C4-2B (cell line): ENCODE results near the gene DNAH2.

Experiments
- H3K27ac ChIP-seq: fragments of 450-650 bp; 2 replicates; pipeline ENCODE4 v1.5.1; 2017
- ZFX ChIP-seq: fragments of 450-650 bp; IDR thresholded peaks from 2 replicates; pipeline ENCODE4 v1.6.1; 2017
- TF ChIP-seq, protein P1 (sequence below): fragments of 450-650 bp; conservative IDR thresholded peaks from 2 replicates; pipeline ENCODE4 v1.5.1; 2017; ENCODE audit warnings: mild to moderate bottlenecking

The DNAH2 gene

DNA sequence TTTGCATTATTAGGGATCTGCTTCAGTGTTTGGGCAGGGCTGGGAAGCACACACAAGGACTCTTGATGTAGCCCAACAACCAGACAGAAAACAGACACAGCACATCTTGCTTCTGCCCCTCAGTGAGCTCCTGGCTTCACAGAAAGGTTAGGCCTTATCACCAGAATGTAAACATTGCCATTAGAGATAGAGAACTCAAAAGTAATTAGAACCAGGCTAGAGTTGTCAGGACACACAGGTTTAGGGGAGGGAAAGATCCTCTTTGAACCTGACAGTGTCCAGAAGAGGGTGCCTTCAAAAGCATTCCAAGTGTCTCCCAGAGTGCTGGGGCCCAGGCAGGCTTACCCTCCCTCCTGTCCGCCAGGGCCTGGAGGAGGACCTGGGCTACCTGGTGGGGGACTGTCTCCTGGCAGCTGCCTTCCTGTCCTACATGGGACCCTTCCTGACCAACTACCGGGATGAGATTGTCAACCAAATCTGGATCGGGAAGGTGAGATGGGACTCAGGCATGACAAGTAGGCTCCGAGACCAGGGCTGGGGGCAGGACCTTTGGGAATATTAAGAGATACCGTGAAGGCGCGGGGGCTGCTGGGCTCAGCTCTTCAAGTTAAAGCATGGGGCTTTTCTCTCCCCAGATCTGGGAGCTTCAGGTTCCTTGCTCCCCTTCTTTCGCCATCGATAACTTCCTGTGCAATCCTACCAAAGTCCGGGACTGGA lies 99.5 kb downstream of the DNAH2 start:
- no peak overlapping the region for H3K27ac ChIP-seq
- TF ChIP-seq ZFX: no peak
- TF ChIP-seq, protein P1, sequence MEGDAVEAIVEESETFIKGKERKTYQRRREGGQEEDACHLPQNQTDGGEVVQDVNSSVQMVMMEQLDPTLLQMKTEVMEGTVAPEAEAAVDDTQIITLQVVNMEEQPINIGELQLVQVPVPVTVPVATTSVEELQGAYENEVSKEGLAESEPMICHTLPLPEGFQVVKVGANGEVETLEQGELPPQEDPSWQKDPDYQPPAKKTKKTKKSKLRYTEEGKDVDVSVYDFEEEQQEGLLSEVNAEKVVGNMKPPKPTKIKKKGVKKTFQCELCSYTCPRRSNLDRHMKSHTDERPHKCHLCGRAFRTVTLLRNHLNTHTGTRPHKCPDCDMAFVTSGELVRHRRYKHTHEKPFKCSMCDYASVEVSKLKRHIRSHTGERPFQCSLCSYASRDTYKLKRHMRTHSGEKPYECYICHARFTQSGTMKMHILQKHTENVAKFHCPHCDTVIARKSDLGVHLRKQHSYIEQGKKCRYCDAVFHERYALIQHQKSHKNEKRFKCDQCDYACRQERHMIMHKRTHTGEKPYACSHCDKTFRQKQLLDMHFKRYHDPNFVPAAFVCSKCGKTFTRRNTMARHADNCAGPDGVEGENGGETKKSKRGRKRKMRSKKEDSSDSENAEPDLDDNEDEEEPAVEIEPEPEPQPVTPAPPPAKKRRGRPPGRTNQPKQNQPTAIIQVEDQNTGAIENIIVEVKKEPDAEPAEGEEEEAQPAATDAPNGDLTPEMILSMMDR: no peak

DNA sequence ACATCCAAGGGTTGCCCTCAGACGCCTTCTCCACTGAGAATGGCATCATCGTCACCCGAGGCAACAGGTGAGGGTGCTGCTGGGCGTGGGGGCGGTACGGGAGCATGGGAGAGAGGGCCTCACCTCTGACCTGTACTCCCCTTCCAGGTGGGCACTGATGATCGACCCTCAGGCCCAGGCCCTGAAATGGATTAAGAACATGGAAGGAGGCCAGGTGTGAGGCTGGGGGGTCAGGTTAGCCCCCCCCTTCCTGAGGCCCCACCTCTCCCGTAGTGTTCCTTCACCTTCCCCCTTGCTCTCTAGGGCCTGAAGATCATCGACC lies 100.1 kb downstream of the DNAH2 start:
- TF ChIP-seq ZFX: no peak
- TF ChIP-seq, protein P1: no peak
- H3K27ac ChIP-seq: no peak overlapping the region

DNA sequence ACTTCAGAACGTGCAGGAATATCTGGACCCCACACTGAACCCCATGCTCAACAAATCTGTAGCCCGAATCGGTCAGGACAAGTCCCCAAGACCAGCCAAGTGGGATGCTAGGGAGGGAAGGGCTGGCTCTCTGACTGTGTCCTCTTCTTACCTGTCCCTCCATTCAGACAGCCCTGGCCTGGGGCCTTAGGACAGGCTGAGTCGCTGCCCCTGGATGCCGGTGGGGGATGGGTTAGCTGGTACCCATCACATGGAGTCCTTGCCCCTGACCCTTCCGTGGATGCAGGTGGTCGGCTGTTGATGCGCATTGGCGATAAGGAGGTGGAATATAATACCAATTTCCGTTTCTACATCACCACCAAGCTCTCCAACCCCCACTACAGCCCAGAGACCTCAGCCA lies 100.5 kb downstream of the DNAH2 start:
- no peak for TF ChIP-seq ZFX
- TF ChIP-seq, protein P1: no peak
- H3K27ac ChIP-seq: no peak overlapping the region

DNA sequence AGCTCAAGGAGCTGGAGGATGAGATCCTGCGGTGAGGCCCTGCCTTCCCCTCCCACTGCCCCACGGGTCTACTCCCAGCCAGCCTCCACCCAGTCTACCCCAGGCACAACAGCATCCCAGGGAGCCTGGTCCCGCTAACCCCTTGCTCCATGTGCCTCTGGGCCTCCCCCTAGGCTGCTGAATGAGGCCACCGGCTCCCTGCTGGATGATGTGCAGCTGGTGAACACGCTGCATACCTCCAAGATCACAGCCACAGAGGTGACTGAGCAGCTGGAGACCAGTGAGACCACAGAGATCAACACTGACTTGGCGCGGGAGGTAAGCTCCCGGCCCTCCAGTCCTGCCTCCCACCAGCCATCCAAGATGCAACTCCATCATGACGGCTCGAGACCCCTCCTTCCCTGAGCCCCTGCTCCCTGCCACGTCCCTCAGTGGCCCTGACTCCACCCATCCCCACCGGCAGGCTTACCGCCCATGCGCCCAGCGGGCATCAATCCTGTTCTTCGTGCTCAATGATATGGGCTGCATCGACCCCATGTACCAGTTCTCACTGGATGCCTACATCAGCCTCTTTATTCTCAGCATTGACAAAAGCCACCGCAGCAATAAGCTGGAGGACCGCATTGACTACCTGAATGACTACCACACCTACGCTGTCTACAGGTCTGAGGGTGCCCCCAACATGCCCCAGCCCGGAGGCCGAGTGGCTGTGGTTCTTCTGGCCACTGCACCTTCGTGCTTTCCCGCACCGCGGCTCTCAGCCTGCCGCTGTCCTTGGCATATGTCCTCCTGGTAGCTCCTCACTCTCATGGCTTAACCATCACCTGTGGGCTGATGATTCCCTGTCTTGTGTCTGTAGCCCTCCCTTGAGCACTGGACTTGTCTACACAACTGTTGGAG lies 101.5 kb downstream of the DNAH2 start:
- TF ChIP-seq, protein P1: no peak
- TF ChIP-seq ZFX: no peak
- no peak overlapping the region for H3K27ac ChIP-seq

DNA sequence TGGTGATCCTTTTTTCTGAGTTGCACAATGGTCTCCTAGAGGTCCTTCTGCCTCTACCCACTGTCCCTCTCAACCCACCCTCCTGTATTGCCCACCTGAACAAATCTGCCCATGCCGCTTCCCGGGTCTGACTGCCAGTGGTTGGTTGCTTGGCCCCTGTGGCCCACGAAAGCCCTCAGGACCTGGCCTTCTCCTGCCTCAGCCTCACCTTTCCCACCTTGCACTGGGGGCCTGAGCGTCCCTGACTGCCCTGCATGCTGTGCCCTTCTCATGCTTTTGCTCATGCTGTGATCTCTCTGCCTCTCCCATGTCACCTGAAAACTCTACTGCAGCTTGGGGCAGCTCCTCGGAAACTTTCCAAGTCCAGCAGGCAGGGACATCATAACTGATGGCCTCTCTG lies 102.7 kb downstream of the DNAH2 start:
- H3K27ac ChIP-seq: no peak overlapping the region
- TF ChIP-seq, protein P1: no peak
- TF ChIP-seq ZFX: no peak

DNA sequence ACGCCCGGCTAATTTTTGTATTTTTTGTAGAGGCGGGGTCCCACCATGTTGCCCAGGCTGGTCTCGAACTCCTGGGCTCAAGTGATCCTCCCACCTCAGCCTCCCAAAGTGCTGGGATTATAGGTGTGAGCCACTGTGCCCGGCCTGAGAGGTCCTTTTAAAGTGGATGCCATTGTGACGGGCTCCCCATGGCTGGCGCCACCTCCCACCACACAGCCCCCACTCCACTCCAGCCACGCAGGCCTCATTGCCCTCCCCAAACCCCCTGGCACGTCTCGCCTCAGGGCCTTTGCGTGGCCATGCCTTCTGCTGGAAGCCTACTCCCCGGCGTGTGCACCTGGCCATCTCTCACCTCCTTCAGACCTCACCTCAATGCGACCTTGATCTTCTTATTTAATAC lies 104.6 kb downstream of the DNAH2 start:
- H3K27ac ChIP-seq: no peak overlapping the region
- TF ChIP-seq ZFX: no peak
- TF ChIP-seq, protein P1: no peak

DNA sequence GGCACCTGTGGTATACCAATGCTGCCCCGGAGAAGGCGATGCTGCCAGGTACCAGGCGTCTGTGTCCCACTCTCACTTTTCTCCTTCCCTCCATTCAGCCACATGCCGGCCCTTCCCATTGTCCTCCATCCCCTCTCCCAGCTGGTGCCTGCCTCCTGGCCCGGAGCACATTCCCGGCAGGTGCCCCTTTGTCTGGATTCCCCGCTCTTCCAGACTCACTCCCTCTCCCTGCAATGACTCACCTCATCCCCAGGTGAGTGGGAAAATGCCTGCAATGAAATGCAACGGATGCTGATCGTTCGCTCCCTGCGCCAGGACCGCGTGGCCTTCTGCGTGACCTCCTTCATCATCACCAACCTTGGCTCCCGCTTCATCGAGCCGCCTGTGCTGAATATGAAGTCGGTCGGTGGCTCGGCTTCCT lies 106.0 kb downstream of the DNAH2 start:
- H3K27ac ChIP-seq: no peak overlapping the region
- TF ChIP-seq, protein P1: no peak
- TF ChIP-seq ZFX: no peak
